OCI-LY7 (cell line): ENCODE measurements around the gene PARD6G.

ENCODE experiments used
- EZH2phosphoT487 ChIP-seq: fragments of 200-600 bp; sonication (generic); IDR thresholded peaks from 2 replicates; pipeline ENCODE4 v1.6.1; 2018; ENCODE audit warnings: low read depth, borderline replicate concordance, mild to moderate bottlenecking, mixed run types, antibody characterized with exemption, low read length, moderate library complexity, mixed read lengths
- TF ChIP-seq, protein P1 (sequence below): fragments of 200-600 bp; sonication (generic); conservative IDR thresholded peaks from 2 replicates; pipeline ENCODE4 v1.5.1; 2014; ENCODE audit warnings: mild to moderate bottlenecking, antibody characterized with exemption, low read length, moderate library complexity, mixed read lengths

DNA sequence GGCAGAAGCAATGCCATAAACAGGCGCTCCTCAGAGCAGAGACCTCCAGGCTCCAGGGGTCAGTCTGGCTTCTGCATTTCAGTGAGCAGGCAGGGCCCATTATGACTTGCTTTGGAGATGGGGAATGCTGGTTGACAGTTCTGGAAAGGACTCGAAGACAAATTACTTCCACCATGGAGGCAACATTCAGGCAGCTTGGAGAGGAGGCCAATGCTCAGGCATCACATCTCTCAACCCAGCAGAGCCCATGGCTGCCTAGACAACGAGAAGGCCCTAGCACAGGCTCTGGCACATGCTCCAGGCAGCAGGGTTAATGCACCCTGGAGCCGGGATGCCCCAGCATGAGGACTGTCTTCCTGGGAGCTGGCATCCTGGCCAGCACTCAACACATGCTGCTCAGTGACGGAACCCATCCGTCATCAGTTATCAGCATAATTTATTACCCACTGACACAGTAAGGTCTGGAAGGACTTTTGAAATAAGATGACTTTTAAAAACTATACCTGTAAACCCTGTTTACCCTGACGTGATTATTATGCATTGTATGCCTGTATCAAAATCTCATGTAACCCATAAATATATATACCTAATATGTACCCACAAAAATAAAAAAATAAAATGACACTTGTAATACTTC is 85.4 kb downstream of the PARD6G start:
- TF ChIP-seq, protein P1, sequence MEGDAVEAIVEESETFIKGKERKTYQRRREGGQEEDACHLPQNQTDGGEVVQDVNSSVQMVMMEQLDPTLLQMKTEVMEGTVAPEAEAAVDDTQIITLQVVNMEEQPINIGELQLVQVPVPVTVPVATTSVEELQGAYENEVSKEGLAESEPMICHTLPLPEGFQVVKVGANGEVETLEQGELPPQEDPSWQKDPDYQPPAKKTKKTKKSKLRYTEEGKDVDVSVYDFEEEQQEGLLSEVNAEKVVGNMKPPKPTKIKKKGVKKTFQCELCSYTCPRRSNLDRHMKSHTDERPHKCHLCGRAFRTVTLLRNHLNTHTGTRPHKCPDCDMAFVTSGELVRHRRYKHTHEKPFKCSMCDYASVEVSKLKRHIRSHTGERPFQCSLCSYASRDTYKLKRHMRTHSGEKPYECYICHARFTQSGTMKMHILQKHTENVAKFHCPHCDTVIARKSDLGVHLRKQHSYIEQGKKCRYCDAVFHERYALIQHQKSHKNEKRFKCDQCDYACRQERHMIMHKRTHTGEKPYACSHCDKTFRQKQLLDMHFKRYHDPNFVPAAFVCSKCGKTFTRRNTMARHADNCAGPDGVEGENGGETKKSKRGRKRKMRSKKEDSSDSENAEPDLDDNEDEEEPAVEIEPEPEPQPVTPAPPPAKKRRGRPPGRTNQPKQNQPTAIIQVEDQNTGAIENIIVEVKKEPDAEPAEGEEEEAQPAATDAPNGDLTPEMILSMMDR, result no peak
- no peak for TF ChIP-seq EZH2phosphoT487
